ENCODE measurements around the gene MAGIX. TPM values are rescaled to one million over a fixed set of nuclear protein-coding genes. Genes with fewer than 3 reads are reported as not detected.
"Not testable (repeated sequence)": the region's sequence is repeated elsewhere in the genome, so short reads cannot be mapped to it uniquely, and the experiment has no call there.

The MAGIX gene
- total RNA-seq, 1 donor from 2014 or later: 2.2 TPM

DNA sequence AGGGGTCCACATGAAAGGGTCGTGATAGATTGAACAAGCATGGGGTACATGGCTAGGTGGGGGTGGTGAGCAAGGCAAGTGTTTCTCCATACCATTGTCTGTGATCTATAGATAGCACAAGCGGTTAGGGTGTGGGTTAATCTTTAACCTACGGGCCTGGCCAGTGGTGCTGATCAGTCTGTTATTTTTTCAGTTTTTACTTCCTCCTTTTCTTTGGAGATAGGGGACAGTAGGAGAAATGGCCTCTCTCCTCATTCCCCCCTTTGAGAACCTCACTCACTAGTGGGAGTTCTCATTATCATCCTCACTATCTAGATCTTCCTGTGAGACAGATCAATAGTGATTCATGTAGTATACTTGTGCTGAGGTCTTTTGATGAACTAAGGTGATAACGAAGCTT, 22.8 kb upstream of the MAGIX start:
- no peak overlapping the region for H3K27ac ChIP-seq
- H3K9me3 ChIP-seq: peaks cover 9% of the 10 kb centered on the region
- no peaks in the 10 kb centered on the region for H3K36me3 ChIP-seq
- TF ChIP-seq POLR2A (IDR thresholded peaks at IDR 0.05) (no peak), POLR2AphosphoS5 (IDR thresholded peaks at IDR 0.05; ENCODE audit: insufficient read depth in 1 of 2, low read depth in 1 of 2) (no peak)
- TF ChIP-seq, protein P1, sequence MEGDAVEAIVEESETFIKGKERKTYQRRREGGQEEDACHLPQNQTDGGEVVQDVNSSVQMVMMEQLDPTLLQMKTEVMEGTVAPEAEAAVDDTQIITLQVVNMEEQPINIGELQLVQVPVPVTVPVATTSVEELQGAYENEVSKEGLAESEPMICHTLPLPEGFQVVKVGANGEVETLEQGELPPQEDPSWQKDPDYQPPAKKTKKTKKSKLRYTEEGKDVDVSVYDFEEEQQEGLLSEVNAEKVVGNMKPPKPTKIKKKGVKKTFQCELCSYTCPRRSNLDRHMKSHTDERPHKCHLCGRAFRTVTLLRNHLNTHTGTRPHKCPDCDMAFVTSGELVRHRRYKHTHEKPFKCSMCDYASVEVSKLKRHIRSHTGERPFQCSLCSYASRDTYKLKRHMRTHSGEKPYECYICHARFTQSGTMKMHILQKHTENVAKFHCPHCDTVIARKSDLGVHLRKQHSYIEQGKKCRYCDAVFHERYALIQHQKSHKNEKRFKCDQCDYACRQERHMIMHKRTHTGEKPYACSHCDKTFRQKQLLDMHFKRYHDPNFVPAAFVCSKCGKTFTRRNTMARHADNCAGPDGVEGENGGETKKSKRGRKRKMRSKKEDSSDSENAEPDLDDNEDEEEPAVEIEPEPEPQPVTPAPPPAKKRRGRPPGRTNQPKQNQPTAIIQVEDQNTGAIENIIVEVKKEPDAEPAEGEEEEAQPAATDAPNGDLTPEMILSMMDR (IDR thresholded peaks at IDR 0.05): no peak
- H3K4me3 ChIP-seq: no peak overlapping the region
- DNase-seq (ENCODE audit: extremely low spot score in 2 of 2): no peak
- no peaks in the 10 kb centered on the region for H3K4me1 ChIP-seq
- intact Hi-C loops (cut with DNase I): no loop called here
- no peaks in the 10 kb centered on the region for H3K27me3 ChIP-seq

GRCh38 chrX:49142264-49142663, 20.3 kb upstream of the MAGIX start:
- H3K27me3 ChIP-seq; H3K4me1 ChIP-seq; intact Hi-C loops (cut with DNase I); H3K27ac ChIP-seq; H3K4me3 ChIP-seq; H3K36me3 ChIP-seq; DNase-seq (ENCODE audit: extremely low spot score in 2 of 2); H3K9me3 ChIP-seq: not testable (repeated sequence)

DNA sequence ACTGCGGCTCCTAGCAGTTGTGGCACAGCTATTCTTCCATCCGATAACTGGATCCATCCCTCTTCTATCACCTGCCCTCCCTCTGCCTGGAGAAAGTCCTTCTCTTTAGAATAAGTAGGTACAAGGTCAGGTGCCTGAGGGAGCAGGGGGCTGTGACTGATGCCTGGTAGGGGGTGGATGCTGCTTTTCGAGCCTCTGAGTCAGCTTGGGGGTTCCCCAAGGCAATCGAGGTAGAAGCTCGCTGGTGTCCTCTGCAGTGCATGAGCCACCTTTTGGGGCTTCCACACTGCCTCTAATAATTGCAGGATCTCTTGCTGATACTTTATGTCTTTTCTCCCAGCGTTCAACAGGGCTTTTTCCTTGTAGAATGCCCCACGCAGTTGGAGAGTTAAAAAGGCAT, 19.4 kb upstream of the MAGIX start:
- H3K4me1 ChIP-seq; DNase-seq (ENCODE audit: extremely low spot score in 2 of 2); H3K27ac ChIP-seq; H3K27me3 ChIP-seq; intact Hi-C loops (cut with DNase I); H3K9me3 ChIP-seq; H3K4me3 ChIP-seq; H3K36me3 ChIP-seq: not testable (repeated sequence)

DNA sequence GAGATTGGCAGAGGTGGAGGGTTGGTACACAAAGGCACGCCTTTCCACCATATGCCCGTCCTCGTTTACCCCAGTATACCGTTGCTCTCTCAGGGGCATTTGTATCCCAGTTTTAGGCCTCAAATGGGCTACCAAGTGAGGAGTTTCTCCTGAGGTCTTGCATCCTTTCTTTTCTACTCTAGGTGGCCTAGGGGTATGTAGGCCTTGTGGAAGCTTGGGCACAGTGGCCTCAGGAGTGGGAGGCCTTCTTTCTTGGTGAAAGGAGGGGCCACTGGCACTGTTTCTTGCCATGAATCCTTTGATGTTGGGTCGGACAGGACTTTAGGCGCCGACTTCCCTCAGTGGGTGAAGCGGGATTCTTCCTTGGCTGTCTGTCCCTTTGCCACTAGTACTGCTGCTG, 15.3 kb upstream of the MAGIX start:
- no peak for DNase-seq (ENCODE audit: extremely low spot score in 2 of 2)
- Histone ChIP-seq H3K36me3 (no peaks in the 10 kb centered on the region), H3K4me1 (no peaks in the 10 kb centered on the region), H3K27me3 (no peaks in the 10 kb centered on the region), H3K9me3 (no peaks in the 10 kb centered on the region), H3K27ac (no peak overlapping the region), H3K4me3 (no peak overlapping the region)
- intact Hi-C loops (cut with DNase I): no loop called here
- TF ChIP-seq, protein P1 (IDR thresholded peaks at IDR 0.05): no peak
- TF ChIP-seq POLR2A (IDR thresholded peaks at IDR 0.05): no peak
- no peak for TF ChIP-seq POLR2AphosphoS5 (IDR thresholded peaks at IDR 0.05; ENCODE audit: insufficient read depth in 1 of 2, low read depth in 1 of 2)

- no peak for DNase-seq (ENCODE audit: extremely low spot score in 2 of 2)
- no peaks in the 10 kb centered on the region for H3K4me1 ChIP-seq
- no peak overlapping the region for H3K4me3 ChIP-seq
- no peaks in the 10 kb centered on the region for H3K27me3 ChIP-seq
- H3K9me3 ChIP-seq: no peaks in the 10 kb centered on the region
- no peaks in the 10 kb centered on the region for H3K36me3 ChIP-seq
- intact Hi-C loops (cut with DNase I): no loop called here
- TF ChIP-seq POLR2AphosphoS5 (IDR thresholded peaks at IDR 0.05; ENCODE audit: insufficient read depth in 1 of 2, low read depth in 1 of 2): no peak
- no peak overlapping the region for H3K27ac ChIP-seq
These were observed 14.6 kb upstream of the MAGIX start for GRCh38 chrX:49147936-49148335.

- H3K27me3 ChIP-seq; intact Hi-C loops (cut with DNase I); H3K27ac ChIP-seq: not testable (repeated sequence)
These were observed 14.0 kb upstream of the MAGIX start for GRCh38 chrX:49148390-49149100.

DNA sequence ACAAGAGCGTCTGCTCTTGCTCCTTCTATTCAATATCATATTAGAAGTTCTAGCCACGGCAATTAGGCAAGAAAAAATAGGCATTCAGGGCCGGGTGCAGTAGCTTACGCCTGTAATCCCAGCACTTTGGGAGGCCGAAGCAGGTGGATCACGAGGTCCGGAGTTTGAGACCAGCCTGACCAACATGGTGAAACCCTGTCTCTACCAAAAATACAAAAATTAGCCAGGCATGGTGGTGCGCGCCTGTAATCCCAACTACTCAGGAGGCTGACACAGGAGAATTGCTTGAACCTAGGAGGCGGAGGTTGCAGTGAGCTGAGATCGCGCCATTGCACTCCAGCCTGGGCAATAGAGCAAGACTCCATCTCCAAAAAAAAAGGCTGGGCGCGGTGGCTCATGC, 13.3 kb upstream of the MAGIX start:
- H3K4me3 ChIP-seq; H3K36me3 ChIP-seq; H3K9me3 ChIP-seq; DNase-seq (ENCODE audit: extremely low spot score in 2 of 2); intact Hi-C loops (cut with DNase I); H3K27me3 ChIP-seq; H3K27ac ChIP-seq; H3K4me1 ChIP-seq: not testable (repeated sequence)

More at GRCh38 chrX:49148390-49149100, 14.0 kb upstream of the MAGIX start:
- H3K4me3 ChIP-seq; DNase-seq (ENCODE audit: extremely low spot score in 2 of 2); H3K4me1 ChIP-seq; H3K9me3 ChIP-seq; H3K36me3 ChIP-seq: not testable (repeated sequence)

DNA sequence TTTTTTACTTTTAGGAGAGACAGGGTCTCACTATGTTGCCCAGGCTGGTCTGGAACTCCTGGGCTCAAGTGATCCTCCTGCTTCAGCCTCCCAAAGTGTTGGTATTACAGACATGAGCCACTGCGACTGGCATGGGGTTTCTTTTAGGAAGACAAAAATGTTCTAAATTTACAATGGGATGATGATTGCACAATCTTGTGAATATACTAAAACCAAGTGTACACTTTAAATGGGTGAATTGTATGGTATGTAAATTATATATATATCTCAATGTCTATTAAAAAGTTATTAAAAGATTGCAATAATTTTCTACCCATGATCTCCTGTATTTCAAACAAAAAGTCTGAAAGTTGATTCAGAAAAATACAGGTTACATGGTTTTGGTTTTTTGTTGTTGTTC, 9.1 kb upstream of the MAGIX start:
- no peak overlapping the region for H3K4me3 ChIP-seq
- no peak for DNase-seq (ENCODE audit: extremely low spot score in 2 of 2)
- TF ChIP-seq POLR2AphosphoS5 (IDR thresholded peaks at IDR 0.05; ENCODE audit: insufficient read depth in 1 of 2, low read depth in 1 of 2) (no peak), POLR2A (IDR thresholded peaks at IDR 0.05) (no peak)
- TF ChIP-seq, protein P1 (IDR thresholded peaks at IDR 0.05): no peak
- H3K9me3 ChIP-seq: no peaks in the 10 kb centered on the region
- intact Hi-C loops (cut with DNase I): no loop called here
- no peaks in the 10 kb centered on the region for H3K4me1 ChIP-seq
- H3K36me3 ChIP-seq: no peaks in the 10 kb centered on the region
- H3K27me3 ChIP-seq: no peaks in the 10 kb centered on the region
- H3K27ac ChIP-seq: no peak overlapping the region
